Nephron (organoid): ENCODE measurements around the gene KDM8.
A peak's percentile ranks its signal among the peaks of the same experiment; 100 is the strongest.

ENCODE experiments used
- H3K27ac Mint-ChIP-seq, 3 experiments: 2 replicates each; pipeline ENCODE4 v1.8.0; 2020; ENCODE audit warnings: mixed read lengths in 3 of 3, mild to moderate bottlenecking in 2 of 3, moderate library complexity in 1 of 3
- H3K27me3 Mint-ChIP-seq: 2 replicates; pipeline ENCODE4 v1.8.0; 2021; ENCODE audit warnings: low read depth, mild to moderate bottlenecking, moderate library complexity, mixed read lengths
- H3K36me3 Mint-ChIP-seq: 2 replicates; pipeline ENCODE4 v1.8.0; 2020; ENCODE audit warnings: low read depth, mixed read lengths
- H3K4me1 Mint-ChIP-seq: 2 replicates; pipeline ENCODE4 v1.8.0; 2020; ENCODE audit warnings: mixed read lengths
- H3K4me3 Mint-ChIP-seq, 3 experiments: 2 replicates each; pipeline ENCODE4 v1.8.0; 2020; ENCODE audit warnings: mild to moderate bottlenecking in 3 of 3, mixed read lengths in 3 of 3, moderate library complexity in 2 of 3
- H3K9me3 Mint-ChIP-seq: 2 replicates; pipeline ENCODE4 v1.8.0; 2020; ENCODE audit warnings: mixed read lengths
- TF ChIP-seq, protein P1 (sequence below), 3 experiments: fragments of 200-600 bp; sonication (generic); IDR thresholded peaks; one replicate each; pipeline ENCODE4 v1.5.0; 2021; ENCODE audit warnings: antibody characterized with exemption in 3 of 3; ENCODE audit not compliant: unreplicated experiment in 3 of 3

The KDM8 gene

GRCh38 chr16:27239906-27240655 is 36.8 kb downstream of the KDM8 start:
- peaks cover 66% of the 10 kb centered on the region for H3K4me1 Mint-ChIP-seq
- no peaks in the 10 kb centered on the region for H3K9me3 Mint-ChIP-seq
- H3K4me3 Mint-ChIP-seq, result no peak overlapping the region
- no peaks in the 10 kb centered on the region for H3K36me3 Mint-ChIP-seq
- peak overlapping the region in 1 of 3 experiments; percentile 44 for H3K27ac Mint-ChIP-seq
- no peaks in the 10 kb centered on the region for H3K27me3 Mint-ChIP-seq
- TF ChIP-seq, protein P1, sequence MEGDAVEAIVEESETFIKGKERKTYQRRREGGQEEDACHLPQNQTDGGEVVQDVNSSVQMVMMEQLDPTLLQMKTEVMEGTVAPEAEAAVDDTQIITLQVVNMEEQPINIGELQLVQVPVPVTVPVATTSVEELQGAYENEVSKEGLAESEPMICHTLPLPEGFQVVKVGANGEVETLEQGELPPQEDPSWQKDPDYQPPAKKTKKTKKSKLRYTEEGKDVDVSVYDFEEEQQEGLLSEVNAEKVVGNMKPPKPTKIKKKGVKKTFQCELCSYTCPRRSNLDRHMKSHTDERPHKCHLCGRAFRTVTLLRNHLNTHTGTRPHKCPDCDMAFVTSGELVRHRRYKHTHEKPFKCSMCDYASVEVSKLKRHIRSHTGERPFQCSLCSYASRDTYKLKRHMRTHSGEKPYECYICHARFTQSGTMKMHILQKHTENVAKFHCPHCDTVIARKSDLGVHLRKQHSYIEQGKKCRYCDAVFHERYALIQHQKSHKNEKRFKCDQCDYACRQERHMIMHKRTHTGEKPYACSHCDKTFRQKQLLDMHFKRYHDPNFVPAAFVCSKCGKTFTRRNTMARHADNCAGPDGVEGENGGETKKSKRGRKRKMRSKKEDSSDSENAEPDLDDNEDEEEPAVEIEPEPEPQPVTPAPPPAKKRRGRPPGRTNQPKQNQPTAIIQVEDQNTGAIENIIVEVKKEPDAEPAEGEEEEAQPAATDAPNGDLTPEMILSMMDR (IDR thresholded peaks at IDR 0.05; ENCODE audit: unreplicated experiment in 3 of 3), result no peak

DNA sequence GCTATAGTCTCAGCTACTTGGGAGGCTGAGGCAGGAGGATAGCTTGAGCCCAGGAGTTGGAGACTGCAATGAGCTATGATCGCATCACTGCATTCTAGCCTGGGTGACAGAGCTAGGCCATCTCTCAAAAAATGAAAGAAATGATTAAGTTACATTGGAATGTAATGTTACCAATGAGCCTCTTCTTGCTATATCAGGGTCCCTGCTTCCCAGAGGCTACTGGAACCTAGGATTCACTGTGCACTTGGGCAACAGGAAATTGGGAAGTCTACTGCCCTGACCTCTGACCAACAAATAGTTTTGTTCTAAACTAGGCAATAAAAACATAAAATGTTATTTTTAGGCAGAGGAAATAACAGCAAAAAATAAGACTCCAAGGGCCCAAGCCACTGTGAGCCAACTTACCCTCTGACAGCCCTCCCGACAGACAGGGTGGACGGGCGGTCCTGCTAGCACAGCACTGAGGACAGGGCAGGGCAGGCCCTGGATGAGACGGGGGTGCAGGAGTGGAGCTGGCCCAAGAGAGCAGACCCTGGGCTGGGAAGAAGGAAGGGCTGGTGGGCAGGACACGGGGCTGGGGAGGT is 37.7 kb downstream of the KDM8 start:
- Mint-ChIP-seq H3K4me1 (peaks cover 68% of the 10 kb centered on the region), H3K36me3 (no peaks in the 10 kb centered on the region), H3K9me3 (no peaks in the 10 kb centered on the region), H3K27ac (peak overlapping the region; percentile 36 to 89 (median 87)), H3K4me3 (no peak overlapping the region), H3K27me3 (no peaks in the 10 kb centered on the region)
- TF ChIP-seq, protein P1 (IDR thresholded peaks at IDR 0.05; ENCODE audit: unreplicated experiment in 3 of 3), result no peak

DNA sequence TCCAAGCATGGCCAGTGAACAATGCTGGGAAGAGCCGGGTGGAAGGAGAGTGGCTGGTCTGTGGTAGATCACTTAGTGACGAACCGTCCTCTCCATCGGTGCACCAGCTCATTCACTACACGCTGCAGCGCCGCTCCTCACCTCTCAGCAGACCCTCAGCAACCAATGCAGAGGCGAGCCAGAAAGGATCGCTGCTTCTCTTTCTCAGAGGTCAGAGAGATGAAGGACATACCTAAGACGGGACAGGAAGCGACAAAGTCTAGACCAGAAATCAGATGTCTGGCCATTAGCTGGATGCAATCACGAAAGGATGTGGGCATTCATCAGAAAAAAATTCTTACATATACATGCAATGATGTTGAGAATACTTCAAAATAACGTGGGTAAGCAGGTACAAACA is 38.3 kb downstream of the KDM8 start:
- Mint-ChIP-seq H3K4me1 (peaks cover 69% of the 10 kb centered on the region), H3K27ac (peak overlapping the region; percentile 36 to 89 (median 87)), H3K4me3 (peak overlapping the region in 1 of 3 experiments; percentile 41), H3K27me3 (no peaks in the 10 kb centered on the region), H3K36me3 (no peaks in the 10 kb centered on the region), H3K9me3 (no peaks in the 10 kb centered on the region)
- TF ChIP-seq, protein P1 (IDR thresholded peaks at IDR 0.05; ENCODE audit: unreplicated experiment in 3 of 3), result no peak

GRCh38 chr16:27242398-27242797 is 39.1 kb downstream of the KDM8 start:
- peaks cover 61% of the 10 kb centered on the region for H3K4me1 Mint-ChIP-seq
- peak overlapping the region in 2 of 3 experiments; percentile 55 to 69 for H3K4me3 Mint-ChIP-seq
- TF ChIP-seq, protein P1 (IDR thresholded peaks at IDR 0.05; ENCODE audit: unreplicated experiment in 3 of 3), result no peak
- H3K27ac Mint-ChIP-seq, result peak overlapping the region; percentile 89 to 90 (median 89)
- H3K9me3 Mint-ChIP-seq, result no peaks in the 10 kb centered on the region
- no peaks in the 10 kb centered on the region for H3K36me3 Mint-ChIP-seq
- no peaks in the 10 kb centered on the region for H3K27me3 Mint-ChIP-seq

DNA sequence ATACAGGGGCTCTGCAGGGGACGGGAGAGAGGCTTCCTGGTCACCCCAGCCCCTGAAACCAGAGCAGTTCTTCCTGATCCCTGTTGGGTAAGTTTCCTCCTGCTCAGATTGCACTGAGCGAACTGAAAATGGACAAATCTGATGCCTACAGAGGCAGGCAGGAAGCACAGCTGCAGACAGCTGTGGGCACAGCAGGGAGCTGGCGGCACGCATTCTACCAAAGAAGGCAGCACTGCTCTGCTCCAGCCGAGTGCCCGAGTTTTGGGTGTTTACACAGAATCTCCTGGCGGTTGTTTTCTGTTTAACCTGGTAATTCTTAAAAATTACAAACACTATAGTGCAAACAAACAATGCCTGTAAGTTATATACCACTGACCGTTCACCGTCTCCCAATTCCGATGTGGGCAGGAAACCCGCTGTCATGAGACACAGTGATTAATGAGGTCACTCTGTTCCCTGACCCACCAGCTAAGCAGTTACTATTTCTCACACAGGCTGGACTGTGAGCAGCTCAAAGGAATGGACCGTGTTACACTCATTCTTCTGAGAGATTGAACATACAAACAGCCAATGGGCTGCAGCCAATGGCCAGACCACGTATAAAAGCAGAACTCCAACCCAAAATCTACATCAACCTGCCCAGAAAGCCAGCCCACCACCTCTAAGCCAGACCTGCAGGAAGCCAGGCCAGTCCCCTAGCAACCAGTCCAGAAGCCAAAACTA is 39.7 kb downstream of the KDM8 start:
- TF ChIP-seq, protein P1 (IDR thresholded peaks at IDR 0.05; ENCODE audit: unreplicated experiment in 3 of 3), result no peak
- Mint-ChIP-seq H3K27me3 (no peaks in the 10 kb centered on the region), H3K27ac (peak overlapping the region; percentile 89 to 90 (median 89)), H3K36me3 (no peaks in the 10 kb centered on the region), H3K9me3 (no peaks in the 10 kb centered on the region), H3K4me3 (peak overlapping the region; percentile 55 to 69 (median 57)), H3K4me1 (peaks cover 55% of the 10 kb centered on the region)
